SK-MEL-5 (cell line): ENCODE measurements around the gene ABCG8. TPM values are rescaled to one million over a fixed set of nuclear protein-coding genes. Genes with fewer than 3 reads are reported as not detected.
A peak's percentile ranks its signal among the peaks of the same experiment; 100 is the strongest.
"Not testable (repeated sequence)": the region's sequence is repeated elsewhere in the genome, so short reads cannot be mapped to it uniquely, and the experiment has no call there.

Experiments used
- DNase-seq: peaks from one replicate; pipeline ENCODE4 v3.0.0-alpha.2; 2016; ENCODE audit warnings: low read depth, low spot score
- in situ Hi-C: cut with HindIII; loops from 2 replicates; pipeline ENCODE4 v1.10.0; 2016; ENCODE audit warnings: low sequenced_read_pairs, high pct_unique_total_duplicates, low pct_unique_long_range_greater_than_20kb
- total RNA-seq: library from RNA; depleted of rRNA; stranded (reverse); fragments of >200 nt; shearing (Covaris generic); gene quantifications from 2 replicates; pipeline ENCODE4 v1.2.3, GENCODE V29; 2014

The ABCG8 gene
- total RNA-seq, 1 experiment from 2014 or later: not detected

DNA sequence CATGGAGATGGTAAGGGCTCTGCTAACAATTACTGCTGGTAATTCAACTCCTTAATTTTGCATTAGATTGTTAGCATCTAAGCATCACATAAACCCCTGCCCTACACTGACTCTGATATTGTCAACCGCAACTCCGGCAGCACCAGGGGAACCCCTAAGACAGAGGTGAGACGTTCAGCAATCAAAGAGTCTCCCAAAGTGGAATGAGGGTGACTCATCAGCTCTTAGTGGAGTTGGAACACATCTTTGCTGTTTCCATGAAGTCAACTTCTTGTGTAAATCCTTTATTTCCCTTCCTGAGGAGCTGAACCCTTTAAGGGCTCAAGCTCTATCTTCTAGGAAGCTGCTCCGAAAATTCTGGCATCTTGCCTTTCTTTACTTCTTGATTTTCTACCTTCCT lies 52.1 kb downstream of the ABCG8 start:
- DNase-seq: no peak

DNA sequence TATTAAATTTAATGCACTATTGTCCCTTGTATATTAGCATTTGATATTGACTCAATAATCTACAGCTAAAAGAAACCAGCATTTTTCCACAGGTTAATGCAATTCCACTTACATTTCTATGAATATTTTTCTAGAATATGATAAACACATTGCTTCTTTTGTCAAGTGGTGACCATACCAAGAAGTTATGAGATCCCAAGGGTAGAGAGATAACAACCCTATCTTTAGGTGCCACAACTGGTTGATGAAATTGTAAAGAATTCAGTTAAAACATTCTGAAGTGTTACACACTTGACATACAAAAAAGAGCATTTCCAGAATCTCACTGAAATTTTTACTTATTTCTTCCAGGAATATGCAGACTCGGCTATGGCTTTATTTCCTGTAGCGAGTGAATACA lies 56.0 kb downstream of the ABCG8 start:
- DNase-seq: no peak
- in situ Hi-C loops: no loop called here

More for the DNA sequence above, 52.1 kb downstream of the ABCG8 start:
- in situ Hi-C loops: no loop called here

DNA sequence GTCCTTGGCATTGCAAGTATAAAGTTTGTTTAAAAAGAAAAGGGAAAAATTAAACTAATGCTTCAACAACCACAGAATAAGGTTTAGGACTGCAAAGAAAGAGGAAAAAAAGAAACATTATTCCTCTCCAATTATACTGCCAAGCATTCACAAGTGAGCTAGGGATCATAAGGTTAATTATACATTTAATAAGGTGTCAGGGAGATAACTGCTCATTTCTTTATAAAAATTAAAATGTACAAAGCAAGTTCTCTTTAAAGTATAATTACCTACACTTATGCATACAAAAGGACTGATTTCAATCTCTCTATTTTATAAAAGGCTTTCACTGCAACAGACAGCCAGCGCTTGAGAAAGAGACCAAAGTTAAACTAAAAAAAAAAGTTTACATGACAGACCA lies 58.1 kb downstream of the ABCG8 start:
- no peak for DNase-seq
- in situ Hi-C loops: no loop called here

DNA sequence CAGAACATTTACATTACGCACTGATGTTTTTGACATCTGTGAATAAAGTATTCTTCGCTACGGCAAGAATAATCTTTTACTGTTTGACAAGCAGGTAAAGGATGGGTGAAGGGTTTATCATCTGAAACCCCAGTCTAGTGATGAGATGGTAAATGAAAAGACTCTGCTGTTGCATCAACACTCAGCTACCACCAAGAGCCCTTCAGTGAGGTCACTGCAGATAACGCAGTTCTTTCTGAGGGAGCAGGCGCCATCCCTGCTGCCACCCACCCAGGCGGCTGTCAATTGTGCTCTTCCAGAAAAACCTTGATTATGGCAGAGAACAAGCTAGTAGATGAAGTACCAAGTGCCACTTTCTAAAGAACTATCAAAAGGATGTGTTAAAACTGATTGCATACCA lies 58.7 kb downstream of the ABCG8 start:
- DNase-seq: no peak
- in situ Hi-C loops: no loop called here

DNA sequence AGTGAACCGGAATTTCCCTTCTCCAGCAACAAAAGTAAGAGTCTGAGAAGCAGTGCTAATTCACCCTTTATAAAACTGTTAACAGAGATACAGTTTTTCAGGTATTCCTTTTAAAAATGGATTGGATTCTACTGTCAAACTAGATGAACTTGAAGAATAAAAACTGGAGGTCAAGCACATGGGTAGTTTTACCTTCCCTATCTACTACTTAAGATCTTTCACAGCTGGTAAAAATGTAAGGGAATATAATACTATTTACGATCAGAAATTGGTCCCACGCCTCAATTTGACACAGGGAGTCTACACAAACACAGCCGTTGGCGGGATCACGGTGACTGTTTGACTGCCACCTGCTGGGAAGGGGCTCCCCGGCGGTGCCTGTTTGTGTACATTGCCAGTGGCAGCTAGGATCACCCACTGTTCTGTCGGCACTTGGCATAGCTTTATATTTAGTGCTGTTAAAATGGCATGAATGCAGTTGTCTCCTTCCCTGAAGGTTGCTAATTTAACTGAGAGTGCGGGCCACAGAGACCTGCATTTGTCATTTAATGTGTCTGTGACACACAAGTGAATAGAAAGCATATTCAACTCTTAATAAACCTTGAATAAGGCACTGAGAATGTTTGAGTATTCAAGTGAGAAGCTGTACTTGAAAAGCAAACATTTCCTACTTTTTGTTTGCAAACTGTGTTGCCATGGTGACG lies 59.5 kb downstream of the ABCG8 start:
- no peak for DNase-seq
- in situ Hi-C loops: no loop called here

DNA sequence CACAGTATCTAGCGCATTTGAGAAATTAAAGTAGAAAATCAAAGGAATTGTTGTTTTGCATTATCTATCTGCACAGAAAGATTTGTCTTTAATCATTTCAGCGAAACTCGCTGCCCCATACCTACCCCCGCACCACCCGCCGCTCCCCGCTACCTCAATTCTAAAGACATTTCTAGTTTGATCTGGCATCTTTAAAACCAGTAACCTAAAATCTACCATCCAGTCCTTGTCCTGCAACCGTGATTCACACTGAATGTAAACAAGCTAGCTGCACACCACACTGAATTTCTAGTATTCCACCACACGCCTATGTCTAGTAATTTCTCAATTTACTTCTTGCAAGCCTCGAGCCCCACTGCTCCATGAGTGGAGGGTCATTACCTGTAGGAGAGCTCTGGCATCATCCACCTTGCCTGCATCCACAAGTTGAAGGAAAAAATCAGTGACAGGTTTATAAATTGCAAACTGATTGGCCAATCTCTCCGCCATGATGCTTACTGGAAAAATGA lies 60.1 kb downstream of the ABCG8 start:
- in situ Hi-C loops: no loop called here
- DNase-seq: no peak

DNA sequence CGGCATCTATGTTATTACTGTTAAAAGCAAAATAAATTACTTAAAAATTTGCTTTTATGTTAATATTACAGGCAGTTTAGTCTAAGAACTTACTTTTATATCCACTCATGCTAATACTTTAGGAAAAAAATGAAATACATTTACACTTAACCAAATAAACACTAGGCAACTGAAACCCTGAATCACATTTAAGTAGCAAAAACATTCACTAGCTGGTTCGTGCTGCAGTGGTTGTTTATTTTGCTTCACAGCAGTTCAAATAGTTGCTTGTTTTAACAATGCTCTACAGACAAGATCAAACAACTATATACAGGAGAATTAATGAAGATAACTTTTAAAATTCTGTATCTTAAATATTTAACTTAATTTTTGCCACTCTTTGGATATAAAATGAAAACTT lies 60.8 kb downstream of the ABCG8 start:
- DNase-seq: no peak
- in situ Hi-C loops: no loop called here

DNA sequence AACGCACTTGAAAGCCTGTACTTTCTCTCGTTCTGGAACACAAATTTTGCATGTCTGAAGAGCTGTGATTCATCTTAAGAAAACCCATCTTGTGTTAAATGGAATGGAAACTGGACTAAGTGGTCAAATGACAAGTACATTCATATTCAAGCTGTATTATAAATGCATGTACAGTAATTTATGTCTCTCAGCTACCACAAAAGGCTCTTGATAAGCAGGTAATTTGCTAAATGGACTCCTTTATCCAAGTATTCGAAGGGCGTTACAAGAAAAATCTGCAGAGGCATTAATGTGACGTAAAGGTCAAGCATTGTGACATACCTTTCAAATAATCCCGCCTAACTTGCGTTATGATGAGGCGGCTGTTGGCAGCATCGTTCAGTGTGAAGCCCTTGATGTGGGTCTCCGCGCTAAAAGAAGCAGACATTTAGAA lies 66.6 kb downstream of the ABCG8 start:
- in situ Hi-C loops: no loop called here
- DNase-seq: peak; percentile 100

DNA sequence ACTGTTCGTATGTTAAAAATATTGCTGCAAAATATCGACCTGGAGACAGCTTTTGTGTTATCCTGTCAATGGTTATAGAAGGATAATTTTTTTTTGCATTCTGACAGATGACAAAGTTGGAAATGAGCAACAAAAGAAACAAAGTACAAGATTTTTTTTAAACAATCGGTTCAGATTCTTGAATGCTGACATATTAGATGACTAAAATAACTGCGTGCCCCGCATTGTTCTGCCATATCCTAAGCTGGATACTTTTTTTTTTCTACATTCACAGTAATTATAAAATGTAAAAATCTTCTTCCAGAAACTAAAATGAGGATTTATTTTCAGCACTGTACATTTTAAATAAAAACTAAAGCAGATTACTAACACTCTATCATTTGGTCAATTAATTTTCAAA lies 67.1 kb downstream of the ABCG8 start:
- DNase-seq: no peak
- in situ Hi-C loops: no loop called here

DNA sequence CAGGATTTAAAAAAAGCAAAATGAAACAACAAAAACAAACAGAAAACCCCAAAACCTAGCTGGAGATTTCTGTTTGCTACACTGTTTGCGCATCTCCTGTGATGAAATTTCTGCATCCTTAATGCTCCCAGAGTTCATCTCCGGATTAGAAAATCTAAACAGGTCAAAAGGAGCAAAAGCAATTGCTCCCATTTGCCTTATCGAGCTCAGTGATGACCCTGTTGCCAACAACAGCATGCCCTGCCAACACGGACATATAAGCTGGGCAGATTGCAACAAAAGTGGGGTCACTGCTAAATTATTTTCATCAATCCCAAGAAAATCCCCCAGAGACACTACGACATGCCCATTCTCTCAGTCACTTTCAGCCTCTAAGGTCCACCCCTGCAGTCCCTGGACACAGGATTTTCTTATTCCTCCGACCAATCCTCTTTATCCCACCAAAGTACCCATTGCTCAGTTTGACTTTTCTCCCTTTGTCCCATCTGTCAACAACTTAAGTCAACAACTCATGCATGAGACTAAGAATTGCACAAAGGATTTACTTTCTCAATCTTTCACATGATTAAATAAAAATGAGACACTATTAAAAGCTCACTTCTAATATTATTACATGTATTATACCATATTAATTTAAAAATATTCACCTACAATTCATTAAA lies 67.8 kb downstream of the ABCG8 start:
- DNase-seq: peak; percentile 37
- in situ Hi-C loops: no loop called here

DNA sequence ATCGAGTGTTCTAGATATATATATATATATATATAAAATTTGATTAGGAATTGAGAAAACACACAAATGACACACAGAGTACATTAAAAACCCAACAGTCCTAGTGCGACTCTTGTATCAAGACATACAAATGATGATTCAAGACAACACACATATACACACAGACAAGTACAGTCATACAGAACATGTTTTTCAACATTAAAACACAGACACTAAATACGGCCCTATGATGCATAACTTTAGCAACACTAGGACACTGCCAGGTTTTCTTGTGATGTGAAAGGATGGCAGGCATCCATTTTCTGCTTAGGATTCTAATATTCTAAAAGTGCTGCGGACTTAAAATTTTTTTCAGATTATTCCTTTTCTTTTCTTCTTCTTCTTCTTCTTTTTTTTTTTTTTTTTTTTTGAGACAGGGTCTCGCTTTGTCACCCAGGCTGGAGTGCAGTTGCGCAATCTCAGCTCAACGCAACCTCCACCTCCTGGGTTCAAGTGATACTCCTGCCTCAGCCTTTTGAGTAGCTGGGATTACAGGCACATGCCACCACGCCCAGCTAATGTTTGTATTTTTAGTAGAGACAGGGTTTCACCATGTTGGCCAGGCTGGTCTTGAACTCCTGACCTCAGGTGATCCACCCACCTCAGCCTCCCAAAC lies 72.5 kb downstream of the ABCG8 start:
- DNase-seq, in situ Hi-C loops: not testable (repeated sequence)

DNA sequence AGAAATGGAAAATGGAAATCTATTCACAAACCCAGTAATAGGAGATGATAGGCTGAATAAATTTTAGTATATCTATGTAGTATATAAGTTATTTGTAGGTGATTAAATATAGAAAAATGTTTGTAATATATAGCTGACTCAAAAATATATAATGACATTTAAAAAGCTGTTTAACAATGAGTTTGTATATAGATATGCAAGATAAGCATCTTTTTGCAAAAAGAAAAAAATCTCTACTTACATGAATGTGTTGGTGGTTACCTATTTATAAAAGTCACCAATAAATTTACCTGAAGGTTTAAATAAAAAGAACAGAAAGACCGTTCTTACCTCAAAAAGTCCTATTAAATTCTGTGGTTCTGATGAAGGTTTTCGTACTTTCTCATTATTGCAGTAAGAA lies 85.7 kb downstream of the ABCG8 start:
- in situ Hi-C loops: no loop called here
- DNase-seq: no peak

DNA sequence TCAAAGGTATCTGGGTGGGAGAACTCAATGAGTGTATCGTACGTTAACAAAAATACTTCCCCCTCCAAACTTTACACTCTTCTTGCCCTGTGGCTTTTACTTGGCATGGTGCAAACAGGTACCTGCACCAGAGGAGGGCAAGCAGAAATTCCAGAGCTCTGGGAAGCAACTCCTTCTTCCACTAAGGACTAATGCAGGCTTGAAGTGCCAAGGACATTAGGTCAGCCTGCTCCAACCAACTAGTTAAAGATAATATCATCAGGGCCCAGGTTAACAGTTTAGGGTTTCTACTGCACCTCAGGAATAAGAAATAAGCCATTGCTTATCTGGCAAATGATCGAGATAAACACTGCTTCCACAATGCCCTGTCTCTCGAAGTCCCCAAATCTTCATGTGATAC lies 86.7 kb downstream of the ABCG8 start:
- DNase-seq: no peak
- in situ Hi-C loops: no loop called here

DNA sequence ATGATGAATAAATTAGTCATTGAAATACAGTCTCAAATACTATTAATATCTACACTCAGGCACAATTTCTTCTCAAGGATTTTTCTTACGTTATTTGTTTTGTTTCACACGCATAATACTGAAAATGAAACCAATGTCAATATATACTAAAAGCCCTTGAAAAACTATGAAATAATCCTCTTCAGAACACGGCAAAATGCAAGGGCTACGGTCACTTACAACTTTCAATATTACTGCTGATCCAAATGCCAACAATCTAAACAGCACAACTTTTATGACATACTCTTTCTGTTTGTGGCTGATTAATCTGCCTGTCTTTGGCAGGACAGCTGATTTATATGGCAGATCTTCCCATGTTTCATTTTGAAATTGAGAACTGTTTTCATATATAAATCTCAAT lies 88.7 kb downstream of the ABCG8 start:
- in situ Hi-C loops: no loop called here
- no peak for DNase-seq

DNA sequence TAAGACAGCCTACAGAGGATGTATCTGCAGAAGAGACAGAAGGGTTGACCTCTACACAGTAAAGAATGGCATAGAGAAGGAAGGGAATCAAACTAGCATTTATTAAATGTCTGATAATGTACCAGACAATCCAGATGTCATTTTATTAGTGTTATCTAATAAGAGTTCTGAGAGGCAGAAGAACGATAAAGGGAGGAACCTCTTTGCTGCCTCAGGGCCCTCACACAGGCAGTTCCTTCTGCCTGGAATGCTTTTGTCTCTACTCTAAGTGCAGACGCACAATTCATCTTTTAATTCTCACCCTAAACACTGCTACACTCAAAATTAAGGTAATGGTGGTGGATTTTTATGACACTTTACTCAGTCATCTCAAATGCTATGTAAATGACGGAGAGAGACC lies 92.5 kb downstream of the ABCG8 start:
- in situ Hi-C loops: no loop called here
- DNase-seq: no peak
